Measurements from ENCODE around the gene YEATS2. TPM values are rescaled to one million over a fixed set of nuclear protein-coding genes. Genes with fewer than 3 reads are reported as not detected.
A peak's percentile ranks its signal among the peaks of the same experiment; 100 is the strongest.
"Not testable (repeated sequence)": the region's sequence is repeated elsewhere in the genome, so short reads cannot be mapped to it uniquely, and the experiment has no call there.

The YEATS2 gene
- total RNA-seq, 2 donors from 2014 or later, result 62.2 to 120 TPM

DNA sequence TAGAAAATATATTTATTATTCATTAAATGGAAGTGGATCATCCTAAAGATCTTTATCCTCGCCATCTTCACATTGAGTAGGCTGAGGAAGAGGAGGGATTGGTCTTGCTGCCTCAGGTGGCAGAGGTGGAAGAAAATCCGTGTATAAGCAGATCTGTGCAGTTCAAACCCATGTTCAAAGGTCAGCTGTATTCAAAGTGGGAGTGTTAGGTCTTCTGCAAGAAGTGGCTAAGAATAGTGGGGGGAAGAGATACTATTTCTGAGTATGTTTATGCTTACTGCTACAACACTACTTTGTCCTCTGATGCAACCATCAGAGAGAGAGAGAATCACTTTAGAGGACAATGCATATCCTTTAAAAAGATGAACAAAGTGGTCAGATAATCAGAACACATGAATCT is 39.5 kb downstream of the YEATS2 start:
- no peak overlapping the region for H3K4me3 Mint-ChIP-seq

DNA sequence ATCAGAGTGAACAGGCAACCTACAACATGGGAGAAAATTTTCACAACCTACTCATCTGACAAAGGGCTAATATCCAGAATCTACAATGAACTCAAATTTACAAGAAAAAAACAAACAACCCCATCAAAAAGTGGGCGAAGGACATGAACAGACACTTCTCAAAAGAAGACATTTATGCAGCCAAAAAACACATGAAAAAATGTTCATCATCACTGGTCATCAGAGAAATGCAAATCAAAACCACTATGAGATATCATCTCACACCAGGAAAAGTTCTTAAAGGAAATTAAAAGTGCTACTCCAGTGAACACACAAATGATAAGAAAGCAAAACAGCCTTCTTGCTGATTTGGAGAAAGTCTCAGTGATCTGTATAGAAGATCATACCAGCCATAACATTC is 42.6 kb downstream of the YEATS2 start:
- not testable (repeated sequence) for H3K4me1 Mint-ChIP-seq; H3K9me3 Mint-ChIP-seq; H3K4me3 Mint-ChIP-seq; ATAC-seq (replicated peaks); H3K27me3 Mint-ChIP-seq; H3K27ac Mint-ChIP-seq
- H3K36me3 Mint-ChIP-seq (ENCODE audit: low read depth), result peaks cover 82% of the 10 kb centered on the region

More for the DNA sequence above, 39.5 kb downstream of the YEATS2 start:
- Mint-ChIP-seq H3K9me3 (no peaks in the 10 kb centered on the region), H3K36me3 (ENCODE audit: low read depth) (peaks cover 82% of the 10 kb centered on the region), H3K4me1 (peaks cover 6% of the 10 kb centered on the region), H3K27ac (no peak overlapping the region), H3K27me3 (no peaks in the 10 kb centered on the region)
- ATAC-seq (replicated peaks), result no peak

DNA sequence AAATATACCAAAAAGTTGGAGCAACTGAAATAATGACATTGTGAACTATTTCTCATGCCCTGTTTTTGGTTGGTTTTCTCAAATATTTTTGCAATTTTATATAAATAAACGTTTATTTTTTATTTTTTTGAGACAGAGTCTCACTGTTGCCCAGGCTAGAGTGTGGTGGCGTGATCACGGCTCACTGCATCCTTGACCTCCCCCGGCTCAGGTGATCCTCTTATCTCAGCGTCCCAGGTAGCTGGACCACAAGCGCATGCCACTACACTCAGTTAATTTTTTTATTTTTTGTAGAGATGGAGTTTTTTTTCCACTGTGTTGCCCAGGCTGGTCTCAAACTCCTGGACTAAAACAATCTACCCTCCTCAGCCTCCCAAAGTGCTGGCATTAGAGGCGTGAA is 45.6 kb downstream of the YEATS2 start:
- H3K4me3 Mint-ChIP-seq, result no peak overlapping the region
- no peaks in the 10 kb centered on the region for H3K4me1 Mint-ChIP-seq
- peaks cover 82% of the 10 kb centered on the region for H3K36me3 Mint-ChIP-seq (ENCODE audit: low read depth)
- H3K9me3 Mint-ChIP-seq, result no peaks in the 10 kb centered on the region
- ATAC-seq (replicated peaks), result no peak
- H3K27me3 Mint-ChIP-seq, result no peaks in the 10 kb centered on the region
- H3K27ac Mint-ChIP-seq, result no peak overlapping the region

DNA sequence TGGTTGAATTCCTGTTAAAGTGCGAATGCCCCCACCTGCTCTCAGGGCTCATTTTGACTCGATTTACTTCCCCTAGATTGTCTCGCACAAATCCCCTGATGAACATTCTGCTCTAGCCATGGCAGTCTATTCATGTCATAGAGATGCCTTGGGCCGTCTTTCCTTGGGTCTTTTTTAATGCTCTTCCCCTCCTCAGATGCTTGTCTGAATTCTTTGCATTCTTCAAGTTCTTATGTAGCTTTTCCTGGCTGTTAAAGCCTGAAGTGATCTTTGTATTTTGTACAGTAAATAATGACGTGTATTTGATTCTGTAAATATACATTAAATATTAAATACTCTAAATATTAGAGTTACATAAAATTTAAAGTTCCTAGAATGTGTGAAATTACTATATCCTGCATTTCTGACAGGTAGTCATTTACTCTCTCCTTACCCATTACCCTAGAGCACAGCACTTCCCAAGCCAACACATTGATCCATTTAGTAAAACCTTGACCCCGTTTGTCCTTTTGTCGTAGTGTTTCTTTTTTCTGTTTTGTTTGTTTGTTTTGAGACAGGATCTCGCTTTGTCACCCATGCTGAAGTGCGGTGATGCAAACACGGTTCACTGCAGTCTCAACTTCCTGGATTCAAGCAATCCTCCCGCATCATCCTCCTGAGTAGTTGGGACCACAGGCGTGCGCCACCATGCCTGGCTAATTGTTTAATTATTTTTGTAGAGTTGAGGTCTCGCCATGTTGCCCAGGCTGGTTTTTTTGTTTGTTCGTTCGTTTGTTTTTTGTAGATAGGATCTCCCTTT is 47.9 kb downstream of the YEATS2 start:
- peaks cover 96% of the 10 kb centered on the region for H3K36me3 Mint-ChIP-seq (ENCODE audit: low read depth)
- peak overlapping the region; percentile 63 for H3K27ac Mint-ChIP-seq
- H3K4me3 Mint-ChIP-seq, result no peak overlapping the region
- H3K27me3 Mint-ChIP-seq, result no peaks in the 10 kb centered on the region
- H3K4me1 Mint-ChIP-seq, result no peaks in the 10 kb centered on the region
- no peak for ATAC-seq (replicated peaks)
- no peaks in the 10 kb centered on the region for H3K9me3 Mint-ChIP-seq

DNA sequence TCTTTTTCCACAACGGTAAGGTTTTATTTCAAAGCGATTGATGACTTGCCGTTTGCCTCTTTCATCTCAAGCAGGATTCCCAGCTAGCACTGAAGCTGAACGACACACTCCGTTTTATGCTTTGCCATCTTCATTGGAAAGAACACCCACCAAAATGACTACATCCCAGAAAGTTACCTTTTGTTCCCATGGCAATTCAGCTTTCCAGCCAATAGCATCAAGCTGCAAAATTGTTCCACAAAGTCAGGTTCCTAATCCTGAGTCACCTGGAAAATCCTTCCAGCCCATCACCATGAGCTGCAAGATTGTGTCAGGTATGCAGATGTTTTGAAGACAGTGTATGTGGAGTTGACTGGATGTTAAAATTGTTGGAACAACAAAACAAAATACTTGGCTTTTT is 56.5 kb downstream of the YEATS2 start:
- Mint-ChIP-seq H3K36me3 (ENCODE audit: low read depth) (peaks cover 96% of the 10 kb centered on the region), H3K27ac (no peak overlapping the region), H3K27me3 (no peaks in the 10 kb centered on the region), H3K4me1 (no peaks in the 10 kb centered on the region), H3K9me3 (no peaks in the 10 kb centered on the region), H3K4me3 (no peak overlapping the region)
- ATAC-seq (replicated peaks), result no peak

DNA sequence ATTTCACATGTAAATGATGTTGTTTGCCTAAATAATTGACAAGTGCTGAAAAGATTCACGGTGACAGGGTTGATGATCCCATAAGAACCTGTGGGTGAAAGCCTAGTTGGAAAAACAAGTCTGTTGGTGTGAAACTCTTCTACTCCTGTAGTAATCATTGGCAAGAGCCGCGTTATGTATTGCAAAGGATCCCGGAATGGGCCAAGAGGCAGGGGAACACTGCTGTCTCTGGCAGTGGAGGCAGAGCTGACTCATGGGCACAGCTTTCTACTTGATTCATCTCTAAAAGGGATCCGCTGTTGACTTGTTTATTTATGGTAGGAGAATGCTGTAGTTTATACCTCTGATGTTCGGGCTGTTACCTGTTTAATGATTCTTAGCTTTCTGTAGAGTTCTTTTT is 64.7 kb downstream of the YEATS2 start:
- H3K36me3 Mint-ChIP-seq (ENCODE audit: low read depth), result peaks cover 99% of the 10 kb centered on the region

DNA sequence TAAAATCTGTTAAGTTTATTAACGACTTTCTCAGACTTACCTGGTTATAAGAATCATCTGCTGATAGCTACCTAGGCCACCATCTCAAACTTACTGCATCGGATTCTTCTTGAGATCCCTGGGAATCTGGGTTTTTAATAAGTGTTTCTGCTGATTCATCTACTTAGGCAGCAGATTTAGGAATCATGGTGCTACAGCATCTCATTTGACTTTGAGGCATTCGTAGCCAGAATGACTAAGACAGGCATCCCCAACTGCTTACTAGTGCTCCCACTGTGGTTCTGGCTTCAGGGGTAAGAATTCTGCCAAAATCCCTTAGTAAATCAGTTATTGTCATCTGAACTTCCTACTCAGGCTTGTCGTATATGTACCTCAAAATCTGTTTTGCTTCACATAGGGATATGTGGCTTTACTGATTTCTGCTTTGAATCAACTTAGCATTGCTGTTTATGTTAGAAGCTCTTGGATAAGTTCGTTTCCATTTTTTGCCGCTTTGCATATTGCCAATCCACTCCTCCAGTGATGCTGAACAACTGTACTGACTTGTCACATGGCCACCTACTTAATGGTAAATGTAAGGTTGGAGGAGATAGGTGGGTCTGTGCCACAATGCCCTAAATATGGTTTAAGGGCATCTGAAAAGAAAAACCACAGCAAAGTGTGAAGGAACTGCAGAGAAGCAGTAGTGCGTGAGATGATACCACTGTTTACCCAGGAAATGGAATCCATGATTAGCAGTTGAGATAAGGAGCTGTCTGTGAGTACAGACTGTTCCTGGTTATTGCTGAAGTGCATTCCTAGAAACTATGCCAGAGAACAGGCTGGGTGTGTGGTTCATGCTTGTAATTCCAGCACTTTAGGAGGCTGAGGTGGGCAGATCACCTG is 67.5 kb downstream of the YEATS2 start:
- ATAC-seq (replicated peaks), result no peak
- no peaks in the 10 kb centered on the region for H3K9me3 Mint-ChIP-seq
- no peak overlapping the region for H3K4me3 Mint-ChIP-seq
- H3K27me3 Mint-ChIP-seq, result no peaks in the 10 kb centered on the region
- peaks cover 96% of the 10 kb centered on the region for H3K36me3 Mint-ChIP-seq (ENCODE audit: low read depth)
- H3K4me1 Mint-ChIP-seq, result peaks cover 5% of the 10 kb centered on the region
- peak overlapping the region; percentile 6 for H3K27ac Mint-ChIP-seq

More for the DNA sequence above, 64.7 kb downstream of the YEATS2 start:
- ATAC-seq (replicated peaks), result no peak
- H3K27me3 Mint-ChIP-seq, result no peaks in the 10 kb centered on the region
- no peak overlapping the region for H3K4me3 Mint-ChIP-seq
- H3K27ac Mint-ChIP-seq, result no peak overlapping the region
- H3K9me3 Mint-ChIP-seq, result no peaks in the 10 kb centered on the region
- H3K4me1 Mint-ChIP-seq, result peaks cover 5% of the 10 kb centered on the region

DNA sequence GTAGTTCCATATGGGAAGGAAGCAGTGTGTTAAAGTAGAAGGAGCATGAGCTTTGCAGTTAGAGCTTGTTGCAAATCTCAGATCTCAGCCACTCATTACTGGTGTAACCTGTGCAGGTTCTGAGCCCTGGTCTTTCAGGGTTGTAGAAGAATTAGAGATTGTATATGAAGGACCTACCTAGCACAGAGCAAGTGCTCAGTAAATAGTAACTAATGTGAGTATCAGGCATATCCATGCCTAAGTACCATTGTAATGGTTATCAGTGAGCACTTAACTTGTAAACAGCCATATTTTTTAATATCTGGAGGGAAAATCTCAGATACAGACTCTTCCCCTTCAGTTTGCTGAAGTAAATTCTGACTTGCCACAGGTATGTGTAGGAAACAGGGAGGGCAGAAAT is 68.5 kb downstream of the YEATS2 start:
- no peaks in the 10 kb centered on the region for H3K27me3 Mint-ChIP-seq
- H3K4me3 Mint-ChIP-seq, result no peak overlapping the region
- no peak for ATAC-seq (replicated peaks)
- H3K4me1 Mint-ChIP-seq, result peaks cover 5% of the 10 kb centered on the region
- H3K27ac Mint-ChIP-seq, result peak overlapping the region; percentile 4
- H3K36me3 Mint-ChIP-seq (ENCODE audit: low read depth), result peaks cover 96% of the 10 kb centered on the region
- no peaks in the 10 kb centered on the region for H3K9me3 Mint-ChIP-seq

DNA sequence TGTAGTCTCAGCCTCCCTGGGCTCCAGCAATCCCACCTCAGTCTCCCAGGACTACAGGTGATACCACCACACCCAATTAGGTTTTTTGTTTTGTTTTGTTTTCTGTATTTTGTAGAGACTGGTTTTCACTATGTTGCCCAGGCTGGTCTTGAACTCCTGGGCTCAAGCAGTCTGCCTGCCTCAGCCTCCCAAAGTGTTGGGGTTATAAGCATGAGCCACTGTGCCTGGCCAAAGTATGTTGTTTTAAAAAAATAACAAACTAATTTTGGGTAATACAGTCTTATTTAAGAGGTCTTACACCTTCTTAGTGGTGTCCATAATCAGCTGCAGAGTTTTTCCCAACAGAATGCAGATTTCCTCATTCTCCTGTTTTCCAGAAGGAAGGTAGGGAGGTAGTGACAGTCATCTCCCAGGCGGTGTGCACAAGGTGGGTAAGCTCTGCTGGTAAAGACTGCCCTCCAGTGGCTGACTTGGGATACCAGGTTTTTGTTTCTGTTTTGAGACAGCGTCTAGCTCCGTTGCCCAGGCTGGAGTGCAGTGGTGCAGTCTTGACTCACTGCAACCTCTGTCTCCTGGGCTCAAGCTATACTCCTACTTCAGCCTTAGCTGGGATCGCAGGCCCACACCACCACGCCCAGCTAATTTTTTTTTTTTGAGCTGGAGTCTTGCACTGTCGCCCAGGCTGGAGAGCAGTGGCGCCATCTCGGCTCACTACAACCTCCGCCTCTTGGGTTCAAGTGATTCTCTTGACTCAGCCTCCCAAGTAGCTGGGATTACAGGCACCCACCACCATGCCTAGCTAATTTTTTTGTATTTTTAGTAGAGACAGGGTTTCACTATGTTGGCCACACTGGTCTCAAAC is 69.4 kb downstream of the YEATS2 start:
- Mint-ChIP-seq H3K36me3 (ENCODE audit: low read depth) (peaks cover 96% of the 10 kb centered on the region), H3K4me3 (no peak overlapping the region), H3K27ac (peak overlapping the region; percentile 4), H3K4me1 (peaks cover 5% of the 10 kb centered on the region), H3K9me3 (no peaks in the 10 kb centered on the region), H3K27me3 (no peaks in the 10 kb centered on the region)
- peak; percentile 92 for ATAC-seq (replicated peaks)

DNA sequence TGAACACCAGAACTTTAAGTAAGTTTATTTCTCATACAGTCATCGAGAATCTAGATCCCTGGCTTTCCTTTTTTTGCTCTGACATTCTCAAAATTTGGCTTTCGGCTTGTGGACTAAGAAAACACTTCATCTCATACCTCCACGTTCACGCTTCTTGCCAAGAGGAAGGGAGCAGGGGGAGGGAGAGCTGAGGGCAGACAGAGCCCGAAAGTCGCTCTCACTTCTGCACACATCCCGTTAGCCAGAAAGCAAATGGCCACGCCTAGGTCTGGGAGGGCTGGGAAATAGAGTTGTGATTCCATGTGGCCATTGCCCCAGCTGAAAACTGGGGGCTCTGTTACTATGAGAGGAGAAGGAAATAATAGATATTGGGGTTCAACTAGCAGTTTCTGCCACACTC is 70.5 kb downstream of the YEATS2 start:
- Mint-ChIP-seq H3K4me3 (no peak overlapping the region), H3K27me3 (no peaks in the 10 kb centered on the region), H3K27ac (no peak overlapping the region), H3K9me3 (no peaks in the 10 kb centered on the region), H3K4me1 (peaks cover 5% of the 10 kb centered on the region), H3K36me3 (ENCODE audit: low read depth) (peaks cover 96% of the 10 kb centered on the region)
- ATAC-seq (replicated peaks), result no peak

DNA sequence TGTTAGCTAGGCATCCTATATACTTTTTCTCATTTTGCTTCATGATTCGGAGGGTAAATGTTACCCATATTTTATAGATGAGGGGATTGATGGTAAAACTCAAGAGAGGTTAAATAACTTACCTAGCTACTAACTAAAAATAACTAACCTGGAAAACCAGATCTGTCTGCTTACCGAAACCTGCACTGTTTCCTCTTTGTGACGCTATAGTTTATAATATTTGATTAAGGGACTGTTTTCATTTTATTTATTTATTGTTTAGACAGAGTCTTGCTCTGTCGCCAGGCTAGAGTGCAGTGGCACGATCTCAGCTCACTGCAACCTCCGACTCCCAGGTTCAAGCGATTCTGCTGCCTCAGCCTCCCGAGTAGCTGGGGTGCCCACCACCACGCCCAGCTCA is 71.9 kb downstream of the YEATS2 start:
- ATAC-seq (replicated peaks), result no peak
- Mint-ChIP-seq H3K9me3 (no peaks in the 10 kb centered on the region), H3K4me1 (peaks cover 5% of the 10 kb centered on the region), H3K27ac (peak overlapping the region; percentile 48), H3K36me3 (ENCODE audit: low read depth) (peaks cover 96% of the 10 kb centered on the region), H3K4me3 (no peak overlapping the region), H3K27me3 (no peaks in the 10 kb centered on the region)

DNA sequence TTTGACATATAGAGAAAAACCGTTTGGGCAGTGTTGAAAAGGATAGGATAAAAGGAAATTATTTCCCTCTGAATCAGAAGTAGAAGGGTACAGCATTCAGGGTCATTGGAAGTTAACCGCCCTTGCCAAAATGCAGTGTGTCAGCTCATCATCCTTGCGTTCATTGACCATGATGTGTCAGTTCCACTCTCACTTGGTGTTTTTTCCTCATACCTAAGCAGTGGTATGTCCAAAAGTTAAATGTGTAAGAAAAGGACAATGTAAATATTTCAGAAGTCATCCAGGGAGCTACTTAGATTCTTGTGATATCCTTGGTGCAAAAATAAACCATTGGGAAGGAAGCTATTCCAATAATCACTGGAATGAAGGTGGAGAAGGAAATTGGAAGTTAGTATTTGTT is 77.0 kb downstream of the YEATS2 start:
- peaks cover 97% of the 10 kb centered on the region for H3K36me3 Mint-ChIP-seq (ENCODE audit: low read depth)
- no peak overlapping the region for H3K27ac Mint-ChIP-seq
- no peaks in the 10 kb centered on the region for H3K4me1 Mint-ChIP-seq
- H3K9me3 Mint-ChIP-seq, result no peaks in the 10 kb centered on the region
- no peaks in the 10 kb centered on the region for H3K27me3 Mint-ChIP-seq
- no peak for ATAC-seq (replicated peaks)
- no peak overlapping the region for H3K4me3 Mint-ChIP-seq

DNA sequence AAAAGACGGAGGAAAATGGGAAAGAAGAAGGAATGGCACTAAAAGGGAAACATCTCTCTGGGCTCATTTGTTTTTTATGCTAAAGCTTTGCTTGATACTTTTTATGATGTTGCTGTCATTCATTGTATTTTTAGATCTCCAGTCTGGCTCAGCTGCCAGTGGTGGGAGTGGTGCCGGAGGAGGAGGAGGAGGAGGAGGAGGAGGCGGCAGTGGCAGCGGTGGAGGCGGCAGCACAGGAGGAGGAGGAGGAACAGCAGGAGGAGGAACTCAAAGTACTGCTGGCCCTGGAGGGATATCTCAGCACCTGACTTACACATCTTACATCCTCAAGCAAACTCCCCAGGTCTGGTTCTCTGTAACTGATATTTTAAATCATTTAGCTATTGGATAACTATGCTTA is 78.2 kb downstream of the YEATS2 start:
- Mint-ChIP-seq H3K27ac (no peak overlapping the region), H3K27me3 (no peaks in the 10 kb centered on the region), H3K9me3 (no peaks in the 10 kb centered on the region), H3K4me1 (no peaks in the 10 kb centered on the region), H3K36me3 (ENCODE audit: low read depth) (peaks cover 100% of the 10 kb centered on the region), H3K4me3 (no peak overlapping the region)
- no peak for ATAC-seq (replicated peaks)

DNA sequence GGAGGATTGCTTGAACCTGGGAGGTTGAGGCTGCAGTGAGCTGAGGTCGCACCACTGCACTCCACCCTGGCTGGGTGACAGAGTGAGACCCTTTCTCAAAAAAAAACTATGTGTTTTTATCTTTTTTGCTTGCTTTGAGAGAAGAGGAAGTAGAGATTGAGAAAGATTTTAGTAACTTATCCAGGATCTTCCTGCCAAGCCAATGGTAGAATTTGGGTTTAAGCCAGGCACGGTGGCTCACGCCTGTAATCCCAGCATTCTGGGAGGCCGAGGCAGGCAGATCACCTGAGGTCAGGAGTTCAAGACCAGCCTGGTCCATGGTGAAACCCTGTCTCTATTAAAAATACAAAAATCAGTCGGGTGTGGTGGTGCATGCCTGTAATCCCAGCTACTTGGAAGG is 78.9 kb downstream of the YEATS2 start:
- not testable (repeated sequence) for ATAC-seq (replicated peaks); H3K4me3 Mint-ChIP-seq; H3K27me3 Mint-ChIP-seq; H3K9me3 Mint-ChIP-seq; H3K27ac Mint-ChIP-seq; H3K4me1 Mint-ChIP-seq
- H3K36me3 Mint-ChIP-seq (ENCODE audit: low read depth), result peaks cover 100% of the 10 kb centered on the region
